Gastroesophageal sphincter (tissue), 4 donors: Measurements from ENCODE around the gene DNAJC6. TPM values are rescaled to one million over a fixed set of nuclear protein-coding genes. Genes with fewer than 3 reads are reported as not detected.
"Not testable (repeated sequence)": the region's sequence is repeated elsewhere in the genome, so short reads cannot be mapped to it uniquely, and the experiment has no call there.

Experiments used
- ATAC-seq: fragments of 150-250 bp; one replicate; pipeline ENCODE4 v1.9.1; 2016; ENCODE audit warnings: mild to moderate bottlenecking, moderate library complexity
- H3K27ac ChIP-seq, 4 donors: fragments of 200-600 bp; sonication (generic) in 3 of 4; 1 replicate in 3 of 4; 2 replicates in 1 of 4; pipeline ENCODE4 v1.5.1; 2016 to 2019
- H3K27me3 ChIP-seq: fragments of 200-600 bp; sonication (generic); one replicate; pipeline ENCODE4 v1.5.1; 2019
- H3K36me3 ChIP-seq, 2 donors: fragments of 200-600 bp; sonication (generic); one replicate each; pipeline ENCODE4 v1.5.1; 2019; ENCODE audit warnings: control low read depth in 1 of 2
- H3K4me1 ChIP-seq, 3 donors: fragments of 200-600 bp; sonication (generic); 1 replicate in 2 of 3; 2 replicates in 1 of 3; pipeline ENCODE4 v1.5.1; 2016 to 2019; ENCODE audit warnings: control low read depth in 2 of 3
- H3K4me3 ChIP-seq, 2 donors: fragments of 200-600 bp; sonication (generic); one replicate each; pipeline ENCODE4 v1.5.1; 2019; ENCODE audit warnings: mild to moderate bottlenecking in 1 of 2, moderate library complexity in 1 of 2
- H3K9me3 ChIP-seq, 3 donors: fragments of 200-600 bp; sonication (generic); one replicate each; pipeline ENCODE4 v1.5.1; 2017 to 2019; ENCODE audit warnings: control low read depth in 2 of 3
- EP300 ChIP-seq: sonication (generic); formaldehyde crosslinking; IDR thresholded peaks from one replicate; pipeline ENCODE4 v1.6.1; 2017; ENCODE audit warnings: antibody characterized with exemption, mild to moderate bottlenecking
- POLR2A ChIP-seq, 2 donors: fragments of 450-650 bp; IDR thresholded peaks; one replicate each; pipeline ENCODE4 v1.6.1; 2017; ENCODE audit warnings: antibody characterized with exemption in 2 of 2, mild to moderate bottlenecking in 2 of 2, moderate library complexity in 1 of 2
- POLR2AphosphoS5 ChIP-seq: sonication (generic); formaldehyde crosslinking; IDR thresholded peaks from one replicate; pipeline ENCODE4 v1.6.1; 2017; ENCODE audit warnings: antibody characterized with exemption
- WGBS, 2 donors: methylation state at CpG; one replicate each; pipeline ENCODE4 v1.1.5; 2018; ENCODE audit warnings: low coverage in 1 of 2; 5-methylcytosine and 5-hydroxymethylcytosine counted together
- total RNA-seq, 4 donors: library from RNA; depleted of rRNA; stranded (reverse); fragments of >200 nt; gene quantifications; one replicate each; pipeline ENCODE4 v1.1.0, GENCODE V29; 2016
- TF ChIP-seq, protein P1 (sequence below), 4 experiments: fragments of 200-600 bp in 2 of 4; fragments of 450-650 bp in 2 of 4; sonication (generic) in 1 of 4; IDR thresholded peaks; one replicate each; pipeline ENCODE4 v1.5.1; 2017 to 2019; ENCODE audit warnings: antibody characterized with exemption in 4 of 4, mild to moderate bottlenecking in 2 of 4, moderate library complexity in 2 of 4

Gene DNAJC6
- total RNA-seq, 4 donors from 2014 or later: 2.0 to 5.3 (median 3.2) TPM

DNA sequence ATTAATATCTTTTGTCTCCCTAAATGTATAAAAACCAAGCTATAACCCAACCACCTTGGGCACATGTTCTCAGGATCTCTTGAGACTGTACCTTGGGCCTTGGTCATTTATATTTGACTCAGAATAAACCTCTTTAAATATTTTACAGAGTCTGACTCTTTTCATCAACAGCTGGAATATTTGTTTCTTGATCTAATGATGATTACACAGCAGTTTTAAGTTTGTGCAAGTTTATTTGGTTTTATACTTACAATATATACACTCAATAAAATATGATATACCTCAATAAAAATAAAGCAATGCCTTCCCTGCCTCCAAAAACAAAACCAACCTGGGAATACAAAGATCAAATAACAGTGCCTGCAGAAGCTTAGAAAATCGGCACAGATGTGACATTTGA is 133.1 kb downstream of the DNAJC6 start:
- Histone ChIP-seq H3K27ac (no peak overlapping the region), H3K4me3 (no peak overlapping the region), H3K27me3 (no peaks in the 10 kb centered on the region), H3K36me3 (no peaks in the 10 kb centered on the region), H3K4me1 (no peaks in the 10 kb centered on the region), H3K9me3 (no peaks in the 10 kb centered on the region)
- TF ChIP-seq EP300: no peak
- no peak for TF ChIP-seq POLR2A (IDR thresholded peaks at IDR 0.05)
- TF ChIP-seq, protein P1, sequence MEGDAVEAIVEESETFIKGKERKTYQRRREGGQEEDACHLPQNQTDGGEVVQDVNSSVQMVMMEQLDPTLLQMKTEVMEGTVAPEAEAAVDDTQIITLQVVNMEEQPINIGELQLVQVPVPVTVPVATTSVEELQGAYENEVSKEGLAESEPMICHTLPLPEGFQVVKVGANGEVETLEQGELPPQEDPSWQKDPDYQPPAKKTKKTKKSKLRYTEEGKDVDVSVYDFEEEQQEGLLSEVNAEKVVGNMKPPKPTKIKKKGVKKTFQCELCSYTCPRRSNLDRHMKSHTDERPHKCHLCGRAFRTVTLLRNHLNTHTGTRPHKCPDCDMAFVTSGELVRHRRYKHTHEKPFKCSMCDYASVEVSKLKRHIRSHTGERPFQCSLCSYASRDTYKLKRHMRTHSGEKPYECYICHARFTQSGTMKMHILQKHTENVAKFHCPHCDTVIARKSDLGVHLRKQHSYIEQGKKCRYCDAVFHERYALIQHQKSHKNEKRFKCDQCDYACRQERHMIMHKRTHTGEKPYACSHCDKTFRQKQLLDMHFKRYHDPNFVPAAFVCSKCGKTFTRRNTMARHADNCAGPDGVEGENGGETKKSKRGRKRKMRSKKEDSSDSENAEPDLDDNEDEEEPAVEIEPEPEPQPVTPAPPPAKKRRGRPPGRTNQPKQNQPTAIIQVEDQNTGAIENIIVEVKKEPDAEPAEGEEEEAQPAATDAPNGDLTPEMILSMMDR (IDR thresholded peaks at IDR 0.05): no peak
- no peak for TF ChIP-seq POLR2AphosphoS5
- no peak for ATAC-seq
- WGBS, 2 donors: 57 to 85% methylated on average over 1 of the region's 1 CpG

DNA sequence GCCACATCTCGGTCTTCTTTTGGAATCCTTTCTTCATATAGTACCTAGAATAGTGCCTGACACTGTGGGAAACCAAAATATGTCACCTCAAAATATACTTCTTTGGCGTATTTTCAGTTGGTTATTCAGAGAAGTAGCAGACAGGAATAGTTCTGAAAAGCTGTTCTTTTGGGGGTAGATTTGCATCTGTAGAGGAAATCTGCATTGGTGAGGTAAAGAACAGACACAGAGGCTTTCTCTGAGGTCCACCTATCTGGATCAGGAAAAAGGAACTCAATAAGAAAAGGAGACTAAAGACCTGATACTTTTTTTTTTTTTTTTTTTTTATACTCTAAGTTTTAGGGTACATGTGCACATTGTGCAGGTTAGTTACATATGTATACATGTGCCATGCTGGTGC is 134.3 kb downstream of the DNAJC6 start:
- Histone ChIP-seq H3K4me1 (no peaks in the 10 kb centered on the region), H3K27ac (no peak overlapping the region), H3K9me3 (no peaks in the 10 kb centered on the region), H3K27me3 (no peaks in the 10 kb centered on the region), H3K4me3 (no peak overlapping the region), H3K36me3 (no peaks in the 10 kb centered on the region)
- TF ChIP-seq EP300 (no peak), POLR2A (IDR thresholded peaks at IDR 0.05) (no peak), POLR2AphosphoS5 (no peak)
- TF ChIP-seq, protein P1 (IDR thresholded peaks at IDR 0.05): no peak
- no peak for ATAC-seq
- 91% methylated on average over 2 of the region's 2 CpGs; no CpG with 5 or more reads in 1 of the 2 donors for WGBS, 2 donors

DNA sequence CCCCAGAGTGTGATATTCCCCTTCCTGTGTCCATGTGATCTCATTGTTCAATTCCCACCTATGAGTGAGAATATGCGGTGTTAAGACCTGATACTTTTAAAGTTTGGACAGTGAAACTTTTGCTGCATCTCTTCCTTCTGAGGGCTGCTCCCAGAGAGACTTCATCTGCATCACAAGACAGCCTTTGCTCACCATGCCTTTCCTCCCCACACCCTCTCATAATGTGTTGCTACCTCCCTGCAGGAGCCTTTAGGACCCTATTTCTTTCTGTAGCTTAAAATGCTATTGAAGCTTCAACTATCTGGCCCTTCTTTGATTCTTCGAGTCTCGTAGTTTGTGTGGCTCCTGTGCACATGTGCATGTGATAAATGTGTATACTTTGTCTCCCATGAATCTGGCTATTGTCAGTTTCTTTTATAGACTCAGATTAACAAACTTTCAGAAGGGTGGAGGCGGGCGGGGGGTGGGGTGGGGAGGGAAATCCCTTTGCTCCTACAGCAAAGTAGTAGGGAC is 134.8 kb downstream of the DNAJC6 start:
- Histone ChIP-seq H3K4me1 (no peaks in the 10 kb centered on the region), H3K9me3 (no peaks in the 10 kb centered on the region), H3K36me3 (no peaks in the 10 kb centered on the region), H3K4me3 (no peak overlapping the region), H3K27me3 (no peaks in the 10 kb centered on the region), H3K27ac (no peak overlapping the region)
- ATAC-seq: no peak
- 76% methylated on average over 4 of the region's 5 CpGs; no CpG with 5 or more reads in 1 of the 2 donors for WGBS, 2 donors
- TF ChIP-seq POLR2AphosphoS5 (no peak), EP300 (no peak), POLR2A (IDR thresholded peaks at IDR 0.05) (no peak)
- TF ChIP-seq, protein P1 (IDR thresholded peaks at IDR 0.05): no peak

DNA sequence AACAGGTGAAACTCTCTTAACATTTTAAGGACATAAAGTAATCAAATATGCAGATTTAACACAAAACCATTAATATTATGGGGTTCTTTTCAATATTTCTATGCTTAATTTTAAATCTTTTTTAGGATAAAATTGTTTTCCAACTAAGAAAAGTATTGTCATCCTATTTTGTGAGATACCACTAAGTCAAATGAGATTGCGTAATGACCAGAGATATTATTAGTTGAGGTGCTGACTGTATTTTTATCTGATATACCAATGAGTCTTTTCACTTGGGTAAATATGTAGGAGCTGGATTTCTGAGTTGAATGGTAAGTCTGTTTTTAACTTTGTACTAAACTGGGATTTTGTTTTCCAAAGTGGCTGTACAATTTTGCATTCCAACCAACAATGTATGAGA is 136.5 kb downstream of the DNAJC6 start:
- ATAC-seq: no peak
- WGBS, 2 donors: 95 to 100% methylated on average over 1 of the region's 1 CpG
- Histone ChIP-seq H3K4me3 (no peak overlapping the region), H3K4me1 (no peaks in the 10 kb centered on the region), H3K27ac (no peak overlapping the region), H3K36me3 (no peaks in the 10 kb centered on the region), H3K9me3 (no peaks in the 10 kb centered on the region), H3K27me3 (no peaks in the 10 kb centered on the region)
- no peak for TF ChIP-seq POLR2A (IDR thresholded peaks at IDR 0.05)
- no peak for TF ChIP-seq EP300
- TF ChIP-seq POLR2AphosphoS5: no peak
- TF ChIP-seq, protein P1 (IDR thresholded peaks at IDR 0.05): no peak

DNA sequence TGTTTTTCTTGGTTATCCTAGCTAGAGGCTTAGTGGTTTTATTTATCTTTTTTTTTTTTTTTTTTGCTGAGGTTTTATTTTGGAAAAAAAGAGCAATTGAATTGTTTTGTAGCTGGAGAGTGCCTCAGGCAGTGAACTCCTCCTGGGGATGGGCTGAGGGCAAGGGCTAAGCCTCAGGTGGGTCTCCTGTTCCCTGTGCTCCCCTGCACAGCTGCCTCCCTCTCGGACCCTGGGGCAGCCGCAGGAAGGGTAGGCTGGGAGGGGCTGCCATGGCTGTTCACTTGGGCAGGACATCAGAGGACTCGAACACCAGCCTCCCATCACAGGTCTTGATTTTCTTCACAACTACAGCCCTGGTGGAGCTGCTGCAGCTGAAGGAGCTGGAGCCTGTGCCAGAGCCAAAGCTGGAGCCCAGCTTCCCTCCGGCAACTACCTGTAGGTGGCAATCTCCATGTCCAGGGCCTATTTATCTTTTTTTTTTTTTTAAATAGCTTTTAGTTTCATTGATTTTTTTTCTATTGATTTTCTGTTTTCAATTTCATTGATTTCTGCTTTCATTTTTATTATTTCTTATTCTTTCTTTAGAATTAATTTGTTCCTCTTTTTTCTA is 140.0 kb downstream of the DNAJC6 start:
- Histone ChIP-seq H3K4me1 (no peaks in the 10 kb centered on the region), H3K27me3 (no peaks in the 10 kb centered on the region), H3K9me3 (no peaks in the 10 kb centered on the region), H3K27ac (no peak overlapping the region), H3K4me3 (no peak overlapping the region), H3K36me3 (no peaks in the 10 kb centered on the region)
- no peak for ATAC-seq
- TF ChIP-seq POLR2AphosphoS5: no peak
- TF ChIP-seq POLR2A (IDR thresholded peaks at IDR 0.05): no peak
- TF ChIP-seq, protein P1 (IDR thresholded peaks at IDR 0.05): no peak
- TF ChIP-seq EP300: no peak
- 86% methylated on average over 2 of the region's 4 CpGs; no CpG with 5 or more reads in 1 of the 2 donors for WGBS, 2 donors

DNA sequence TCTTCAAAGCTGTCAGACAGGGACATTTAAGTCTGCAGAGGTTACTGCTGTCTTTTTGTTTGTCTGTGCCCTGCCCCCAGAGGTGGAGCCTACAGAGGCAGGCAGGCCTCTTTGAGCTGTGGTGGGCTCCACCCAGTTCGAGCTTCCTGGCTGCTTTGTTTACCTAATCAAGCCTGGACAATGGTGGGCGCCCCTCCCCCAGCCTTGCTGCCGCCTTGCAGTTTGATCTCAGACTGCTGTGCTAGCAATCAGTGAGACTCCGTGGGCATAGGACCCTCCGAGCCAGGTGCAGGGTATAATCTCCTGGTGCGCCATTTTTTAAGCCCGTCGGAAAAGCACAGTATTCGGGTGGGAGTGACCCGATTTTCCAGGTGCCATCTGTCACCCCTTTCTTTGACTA is 146.3 kb downstream of the DNAJC6 start:
- H3K4me3 ChIP-seq, H3K36me3 ChIP-seq, ATAC-seq, H3K9me3 ChIP-seq, H3K27me3 ChIP-seq, H3K27ac ChIP-seq, H3K4me1 ChIP-seq: not testable (repeated sequence)
- no CpG with 5 or more reads among the region's 10 CpGs for WGBS, 2 donors
